GM13976 (cell line): ENCODE results near the gene FEM1B.

Source experiments
- DNase-seq: peaks from one replicate; pipeline ENCODE4 v3.0.0; 2012; ENCODE audit warnings: low spot score
- in situ Hi-C: fragments of 300-500 bp; cut with MboI; formaldehyde crosslinking; loops from one replicate; pipeline ENCODE4 v1.12.0; 2022; ENCODE audit warnings: low sequenced_read_pairs, mixed read lengths, inconsistent platforms; ENCODE audit not compliant: unreplicated experiment
- TF ChIP-seq, protein P1 (sequence below): IDR thresholded peaks from 2 replicates; pipeline ENCODE4 v1.5.1; 2012; ENCODE audit warnings: borderline replicate concordance, mild to moderate bottlenecking; ENCODE audit not compliant: insufficient read depth; ENCODE audit errors: extremely low read depth, missing control alignments, control extremely low read depth

Gene FEM1B

DNA sequence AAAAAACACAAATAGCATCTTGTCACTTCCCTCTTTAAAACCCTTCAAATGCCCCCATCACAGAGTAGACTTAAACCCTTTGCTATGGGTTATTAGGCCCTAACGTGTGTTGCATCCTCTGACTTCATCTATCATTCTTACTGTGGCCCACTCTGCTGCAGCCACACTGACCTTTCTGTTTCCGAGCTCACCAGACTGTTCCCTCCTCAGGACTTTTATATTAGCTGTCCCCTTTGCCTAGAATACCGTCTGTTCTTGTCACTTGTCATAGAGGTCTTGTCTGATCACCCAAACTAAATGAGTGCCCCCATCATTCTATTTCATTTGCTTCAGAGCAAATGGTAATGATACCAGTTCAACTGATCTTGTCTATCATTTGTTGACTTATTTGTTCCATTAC lies 877 bp upstream of the FEM1B start:
- no peak for DNase-seq
- in situ Hi-C loops: no loop called here

GRCh38 chr15:68277131-68277602 lies 378 bp upstream of the FEM1B start:
- TF ChIP-seq, protein P1, sequence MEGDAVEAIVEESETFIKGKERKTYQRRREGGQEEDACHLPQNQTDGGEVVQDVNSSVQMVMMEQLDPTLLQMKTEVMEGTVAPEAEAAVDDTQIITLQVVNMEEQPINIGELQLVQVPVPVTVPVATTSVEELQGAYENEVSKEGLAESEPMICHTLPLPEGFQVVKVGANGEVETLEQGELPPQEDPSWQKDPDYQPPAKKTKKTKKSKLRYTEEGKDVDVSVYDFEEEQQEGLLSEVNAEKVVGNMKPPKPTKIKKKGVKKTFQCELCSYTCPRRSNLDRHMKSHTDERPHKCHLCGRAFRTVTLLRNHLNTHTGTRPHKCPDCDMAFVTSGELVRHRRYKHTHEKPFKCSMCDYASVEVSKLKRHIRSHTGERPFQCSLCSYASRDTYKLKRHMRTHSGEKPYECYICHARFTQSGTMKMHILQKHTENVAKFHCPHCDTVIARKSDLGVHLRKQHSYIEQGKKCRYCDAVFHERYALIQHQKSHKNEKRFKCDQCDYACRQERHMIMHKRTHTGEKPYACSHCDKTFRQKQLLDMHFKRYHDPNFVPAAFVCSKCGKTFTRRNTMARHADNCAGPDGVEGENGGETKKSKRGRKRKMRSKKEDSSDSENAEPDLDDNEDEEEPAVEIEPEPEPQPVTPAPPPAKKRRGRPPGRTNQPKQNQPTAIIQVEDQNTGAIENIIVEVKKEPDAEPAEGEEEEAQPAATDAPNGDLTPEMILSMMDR: no peak
- DNase-seq: no peak
- in situ Hi-C loops: no loop called here

More for the DNA sequence above, 877 bp upstream of the FEM1B start:
- TF ChIP-seq, protein P1: no peak

DNA sequence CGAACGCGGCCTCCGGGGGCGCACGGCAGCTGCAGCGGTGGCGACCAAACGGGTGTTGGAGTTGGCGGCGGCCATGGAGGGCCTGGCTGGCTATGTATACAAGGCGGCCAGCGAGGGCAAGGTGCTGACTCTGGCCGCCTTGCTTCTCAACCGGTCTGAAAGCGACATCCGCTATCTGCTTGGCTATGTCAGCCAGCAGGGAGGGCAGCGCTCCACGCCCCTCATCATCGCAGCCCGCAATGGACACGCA lies 725 bp downstream of the FEM1B start:
- TF ChIP-seq, protein P1: peak; percentile 55
- in situ Hi-C loops: no loop called here
- DNase-seq: no peak

DNA sequence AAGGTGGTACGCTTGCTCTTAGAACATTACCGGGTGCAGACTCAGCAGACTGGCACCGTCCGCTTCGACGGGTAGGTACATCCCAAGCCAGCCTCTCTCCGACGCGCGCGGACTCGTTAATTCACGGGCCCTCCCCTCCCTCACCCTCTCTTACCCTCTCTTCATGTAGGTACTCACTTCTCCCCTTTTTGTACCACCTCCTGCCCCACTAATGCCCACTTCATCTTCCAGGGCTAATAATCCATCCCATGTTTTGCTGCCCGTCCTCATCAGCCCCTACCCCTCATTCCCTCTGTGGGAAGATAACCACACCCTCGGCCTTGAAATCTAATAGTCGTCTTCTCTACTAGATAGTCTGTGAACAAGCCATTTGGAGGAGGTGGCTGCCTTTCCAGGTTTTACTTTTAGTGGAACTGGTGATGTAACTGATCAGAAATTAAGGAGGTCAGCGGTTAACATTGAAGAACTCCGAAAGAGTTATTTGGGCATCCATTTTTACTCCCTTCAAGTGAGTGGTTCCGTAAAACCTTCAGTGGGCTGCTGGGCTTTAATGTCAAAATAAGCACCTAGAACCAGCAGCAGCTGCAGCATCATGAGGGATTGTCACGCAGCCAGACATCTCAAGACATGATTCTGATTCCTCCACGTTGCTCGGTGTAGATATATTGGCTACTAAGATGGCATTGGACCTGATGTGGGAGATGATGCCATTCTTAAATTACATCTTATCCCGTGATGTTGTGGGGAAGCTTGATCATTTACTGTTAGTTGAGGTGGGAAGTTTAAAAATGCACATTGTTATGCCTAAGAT lies 1.3 kb downstream of the FEM1B start:
- in situ Hi-C loops: no loop called here
- TF ChIP-seq, protein P1: no peak
- no peak for DNase-seq

DNA sequence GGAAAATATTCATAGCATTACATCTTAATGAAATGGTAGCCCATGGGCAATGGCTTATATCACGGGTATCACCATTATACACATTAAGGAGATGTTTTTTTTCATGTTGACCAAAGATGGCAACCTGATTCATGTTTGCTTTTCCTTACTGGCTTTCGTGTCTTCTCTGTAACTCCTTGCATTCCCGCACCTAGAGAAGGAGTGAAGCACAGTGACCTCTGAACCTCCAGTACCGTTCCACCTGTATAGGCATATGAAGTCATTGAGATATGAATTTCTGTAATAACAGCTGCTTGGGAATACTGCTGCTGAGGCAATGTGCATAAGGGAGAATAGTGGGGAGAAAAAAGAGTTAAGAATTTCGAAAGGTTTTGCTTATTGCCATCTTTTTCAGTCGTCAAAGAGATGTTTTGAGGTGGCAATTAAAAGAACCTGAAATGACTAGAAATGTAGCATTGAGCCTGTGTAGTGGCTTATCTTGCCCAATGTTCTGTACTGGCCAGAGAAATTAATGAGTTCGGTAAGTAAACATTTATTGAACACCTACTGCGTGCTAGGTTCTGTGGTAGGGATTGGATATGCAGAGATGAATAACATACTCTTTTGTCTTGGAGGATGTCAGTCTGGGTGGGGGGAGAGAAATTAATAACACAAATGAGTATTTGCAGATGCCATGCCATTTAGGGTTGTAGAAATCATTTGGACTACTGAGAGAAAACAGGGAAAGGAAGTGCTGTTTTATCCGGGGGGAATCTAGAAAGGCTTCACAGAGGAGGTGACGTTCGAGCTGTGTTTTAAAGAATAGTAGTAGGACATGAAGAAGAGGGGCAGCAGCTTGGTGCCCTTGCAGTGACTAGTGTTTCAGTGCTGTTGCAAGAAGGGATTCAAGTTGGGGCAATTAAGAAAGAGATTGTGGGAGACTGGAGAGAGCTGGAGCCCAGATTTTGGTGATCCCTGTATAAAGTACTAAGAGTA lies 2.5 kb downstream of the FEM1B start:
- in situ Hi-C loops: no loop called here
- no peak for DNase-seq
- TF ChIP-seq, protein P1: no peak

DNA sequence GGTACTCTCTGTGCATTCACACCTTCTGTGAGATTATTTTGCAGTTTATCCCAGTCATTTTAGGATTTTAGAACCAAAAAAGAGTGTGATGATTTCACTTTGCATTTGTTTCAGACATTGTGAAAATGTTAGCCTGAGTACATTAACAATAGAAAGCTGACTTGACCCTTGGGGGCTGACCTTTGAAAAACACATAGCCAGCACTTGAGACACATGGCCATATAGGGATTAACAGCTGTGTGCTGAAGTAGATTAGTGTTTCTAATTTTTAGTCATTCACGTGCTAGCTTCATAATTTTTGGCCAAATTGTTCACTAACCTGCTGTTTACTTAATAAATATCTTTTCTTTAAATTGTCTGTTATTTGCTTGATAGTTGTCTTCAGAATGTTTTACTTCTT lies 3.5 kb downstream of the FEM1B start:
- TF ChIP-seq, protein P1: no peak
- DNase-seq: no peak
- in situ Hi-C loops: no loop called here
